ENCODE data around the gene STOML1. TPM values are rescaled to one million over a fixed set of nuclear protein-coding genes. Genes with fewer than 3 reads are reported as not detected.
"Not testable (repeated sequence)": the region's sequence is repeated elsewhere in the genome, so short reads cannot be mapped to it uniquely, and the experiment has no call there.

Gene STOML1
- total RNA-seq, 1 donor from 2014 or later, result 9.7 TPM

GRCh38 chr15:73981761-73982221 is 10.3 kb downstream of the STOML1 start:
- no peaks in the 10 kb centered on the region for H3K36me3 Mint-ChIP-seq (ENCODE audit: low read depth)
- TF ChIP-seq, protein P1, sequence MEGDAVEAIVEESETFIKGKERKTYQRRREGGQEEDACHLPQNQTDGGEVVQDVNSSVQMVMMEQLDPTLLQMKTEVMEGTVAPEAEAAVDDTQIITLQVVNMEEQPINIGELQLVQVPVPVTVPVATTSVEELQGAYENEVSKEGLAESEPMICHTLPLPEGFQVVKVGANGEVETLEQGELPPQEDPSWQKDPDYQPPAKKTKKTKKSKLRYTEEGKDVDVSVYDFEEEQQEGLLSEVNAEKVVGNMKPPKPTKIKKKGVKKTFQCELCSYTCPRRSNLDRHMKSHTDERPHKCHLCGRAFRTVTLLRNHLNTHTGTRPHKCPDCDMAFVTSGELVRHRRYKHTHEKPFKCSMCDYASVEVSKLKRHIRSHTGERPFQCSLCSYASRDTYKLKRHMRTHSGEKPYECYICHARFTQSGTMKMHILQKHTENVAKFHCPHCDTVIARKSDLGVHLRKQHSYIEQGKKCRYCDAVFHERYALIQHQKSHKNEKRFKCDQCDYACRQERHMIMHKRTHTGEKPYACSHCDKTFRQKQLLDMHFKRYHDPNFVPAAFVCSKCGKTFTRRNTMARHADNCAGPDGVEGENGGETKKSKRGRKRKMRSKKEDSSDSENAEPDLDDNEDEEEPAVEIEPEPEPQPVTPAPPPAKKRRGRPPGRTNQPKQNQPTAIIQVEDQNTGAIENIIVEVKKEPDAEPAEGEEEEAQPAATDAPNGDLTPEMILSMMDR (conservative IDR thresholded peaks at IDR 0.05), result no peak
- H3K27ac Mint-ChIP-seq (ENCODE audit: unreplicated experiment), result no peak overlapping the region
- no peak overlapping the region for H3K4me3 Mint-ChIP-seq
- peaks cover 10% of the 10 kb centered on the region for H3K27me3 Mint-ChIP-seq (ENCODE audit: low read depth)
- no peaks in the 10 kb centered on the region for H3K9me3 Mint-ChIP-seq
- H3K4me1 Mint-ChIP-seq, result peaks cover 15% of the 10 kb centered on the region
- DNase-seq (ENCODE audit: low read depth, low spot score), result no peak

DNA sequence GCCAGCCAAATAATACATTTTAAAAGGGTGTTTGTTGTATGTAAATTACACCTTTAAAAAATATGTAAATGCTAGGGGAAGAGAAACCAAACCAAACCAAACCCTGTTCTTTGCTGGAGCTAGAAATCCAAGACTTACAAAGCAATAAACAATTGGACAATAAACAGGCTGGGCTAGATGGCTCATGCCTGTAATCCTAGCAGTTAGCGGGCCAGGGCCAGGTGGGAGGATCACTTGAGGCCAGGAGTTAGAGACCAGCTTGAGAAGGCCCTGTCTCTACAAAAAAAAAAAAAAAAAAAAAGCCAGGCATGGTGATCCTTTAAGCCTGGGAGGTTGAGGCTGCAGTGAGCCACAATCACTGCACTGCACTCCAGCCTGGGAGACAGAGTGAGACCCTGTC is 12.5 kb downstream of the STOML1 start:
- TF ChIP-seq, protein P1 (conservative IDR thresholded peaks at IDR 0.05), result no peak
- peaks cover 7% of the 10 kb centered on the region for H3K4me1 Mint-ChIP-seq
- no peak overlapping the region for H3K4me3 Mint-ChIP-seq
- no peaks in the 10 kb centered on the region for H3K36me3 Mint-ChIP-seq (ENCODE audit: low read depth)
- H3K27me3 Mint-ChIP-seq (ENCODE audit: low read depth), result peaks cover 18% of the 10 kb centered on the region
- no peaks in the 10 kb centered on the region for H3K9me3 Mint-ChIP-seq
- no peak overlapping the region for H3K27ac Mint-ChIP-seq (ENCODE audit: unreplicated experiment)
- DNase-seq (ENCODE audit: low read depth, low spot score), result no peak

- Mint-ChIP-seq H3K27ac (ENCODE audit: unreplicated experiment) (no peak overlapping the region), H3K36me3 (ENCODE audit: low read depth) (no peaks in the 10 kb centered on the region), H3K4me3 (no peak overlapping the region), H3K4me1 (peaks cover 7% of the 10 kb centered on the region), H3K27me3 (ENCODE audit: low read depth) (peaks cover 19% of the 10 kb centered on the region), H3K9me3 (no peaks in the 10 kb centered on the region)
- no peak for DNase-seq (ENCODE audit: low read depth, low spot score)
- TF ChIP-seq, protein P1 (conservative IDR thresholded peaks at IDR 0.05), result no peak
Measured at GRCh38 chr15:73978896-73979295, 13.2 kb downstream of the STOML1 start.

DNA sequence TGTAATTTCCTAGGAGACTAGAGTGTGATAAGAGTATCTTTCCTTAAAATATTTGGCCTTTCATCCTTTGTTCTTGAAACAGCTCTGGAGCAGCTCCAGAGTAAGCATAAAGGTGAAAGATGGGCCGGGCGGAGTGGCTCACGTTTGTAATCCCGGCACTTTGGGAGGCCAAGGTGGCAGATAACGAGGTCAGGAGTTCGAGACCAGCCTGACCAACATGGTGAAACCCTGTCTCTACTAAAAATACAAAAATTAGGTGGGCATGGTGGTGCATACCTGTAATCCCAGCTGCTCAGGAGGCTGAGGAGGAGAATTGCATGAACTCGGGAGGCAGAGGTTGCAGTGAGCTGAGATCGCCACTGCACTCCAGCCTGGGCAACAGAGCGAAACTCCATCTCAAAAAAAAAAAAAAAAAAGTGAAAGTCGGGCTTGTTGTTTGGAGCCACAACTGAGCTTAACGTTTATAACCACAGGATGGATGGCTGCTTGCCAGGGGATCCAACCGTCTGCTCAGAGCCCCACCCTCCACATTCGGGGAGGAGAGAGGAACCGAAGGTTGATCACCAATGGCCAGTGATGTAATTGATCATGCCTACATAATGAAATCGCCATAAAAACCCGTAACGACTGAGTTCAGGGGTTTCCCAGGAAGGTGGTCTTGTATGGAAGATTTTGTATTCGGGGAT is 16.5 kb downstream of the STOML1 start:
- H3K27ac Mint-ChIP-seq (ENCODE audit: unreplicated experiment); DNase-seq (ENCODE audit: low read depth, low spot score): not testable (repeated sequence)
- peaks cover 22% of the 10 kb centered on the region for H3K27me3 Mint-ChIP-seq (ENCODE audit: low read depth)

GRCh38 chr15:73973683-73974200 is 18.4 kb downstream of the STOML1 start:
- not testable (repeated sequence) for H3K4me3 Mint-ChIP-seq; H3K9me3 Mint-ChIP-seq; H3K27ac Mint-ChIP-seq (ENCODE audit: unreplicated experiment); DNase-seq (ENCODE audit: low read depth, low spot score); H3K36me3 Mint-ChIP-seq (ENCODE audit: low read depth); H3K4me1 Mint-ChIP-seq
- peaks cover 20% of the 10 kb centered on the region for H3K27me3 Mint-ChIP-seq (ENCODE audit: low read depth)

More for the DNA sequence above, 16.5 kb downstream of the STOML1 start:
- H3K9me3 Mint-ChIP-seq; H3K36me3 Mint-ChIP-seq (ENCODE audit: low read depth); H3K4me1 Mint-ChIP-seq; H3K4me3 Mint-ChIP-seq: not testable (repeated sequence)

DNA sequence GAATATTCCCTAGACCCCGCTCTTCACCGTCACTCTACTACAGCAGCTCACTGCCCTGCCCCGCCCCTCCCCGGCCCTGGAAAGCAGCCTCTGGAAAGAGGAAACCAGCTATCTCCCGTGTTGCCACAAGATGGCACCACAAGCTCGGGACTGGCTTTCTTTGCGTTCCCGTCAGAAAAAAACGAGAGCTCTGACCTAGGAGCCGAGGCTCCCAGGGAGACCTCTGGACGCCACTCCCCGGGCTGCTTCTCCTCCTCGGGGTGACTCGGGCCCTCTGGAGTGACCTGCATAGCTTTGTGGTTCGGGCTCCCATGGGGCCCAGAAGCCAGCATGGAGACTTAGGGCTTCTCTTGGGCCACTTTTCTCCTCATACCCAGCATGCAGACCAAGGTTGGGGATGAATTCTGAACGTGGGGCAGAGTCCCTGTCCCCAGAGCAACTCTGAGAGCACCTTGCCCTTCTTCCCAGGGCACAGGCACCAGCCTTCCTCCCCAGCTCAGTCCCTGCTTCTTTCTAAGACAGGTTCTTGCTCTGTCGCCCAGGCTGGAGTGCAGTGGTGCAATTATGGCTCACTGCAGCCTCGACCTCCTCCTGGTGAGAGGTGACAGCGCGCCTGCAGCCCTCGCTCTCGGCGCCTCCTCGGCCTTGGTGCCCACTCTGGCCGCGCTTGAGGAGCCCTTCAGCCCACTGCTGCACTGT is 19.0 kb downstream of the STOML1 start:
- no peak overlapping the region for H3K27ac Mint-ChIP-seq (ENCODE audit: unreplicated experiment)
- H3K27me3 Mint-ChIP-seq (ENCODE audit: low read depth), result peaks cover 17% of the 10 kb centered on the region
- TF ChIP-seq, protein P1 (conservative IDR thresholded peaks at IDR 0.05), result peak; percentile 84
- no peaks in the 10 kb centered on the region for H3K9me3 Mint-ChIP-seq
- H3K4me1 Mint-ChIP-seq, result peaks cover 5% of the 10 kb centered on the region
- DNase-seq (ENCODE audit: low read depth, low spot score), result peak; percentile 86
- no peak overlapping the region for H3K4me3 Mint-ChIP-seq
- no peaks in the 10 kb centered on the region for H3K36me3 Mint-ChIP-seq (ENCODE audit: low read depth)

Data from neural crest cell (in vitro differentiated cells).